Activated gamma-delta T cell treated with Interleukin-2 at 50 U/mL for 16 hours (primary cell): ENCODE measurements around the gene NUDT4.
"Not testable (repeated sequence)": the region's sequence is repeated elsewhere in the genome, so short reads cannot be mapped to it uniquely, and the experiment has no call there.

Source experiments
- DNase-seq: peaks from one replicate; pipeline ENCODE4 v3.0.0-alpha.2; 2020

Gene NUDT4

DNA sequence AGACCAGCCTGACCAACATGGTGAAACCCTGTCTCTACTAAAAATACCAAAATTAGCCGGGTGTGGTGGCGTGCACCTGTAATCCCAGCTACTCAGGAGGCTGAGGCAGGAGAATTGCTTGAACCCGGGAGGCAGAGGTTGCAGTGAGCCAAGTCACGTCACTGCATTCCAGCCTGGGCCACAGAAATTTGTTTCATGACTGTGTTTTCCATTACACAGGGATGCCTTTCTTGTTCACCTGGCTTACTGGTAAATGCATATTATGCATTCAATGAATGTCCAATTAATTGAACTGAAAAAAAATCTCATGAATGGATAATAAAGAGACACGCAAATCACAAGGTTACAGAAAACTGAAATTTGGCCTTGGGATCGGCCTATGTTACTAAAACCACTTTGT is 54.3 kb downstream of the NUDT4 start:
- DNase-seq = not testable (repeated sequence)

DNA sequence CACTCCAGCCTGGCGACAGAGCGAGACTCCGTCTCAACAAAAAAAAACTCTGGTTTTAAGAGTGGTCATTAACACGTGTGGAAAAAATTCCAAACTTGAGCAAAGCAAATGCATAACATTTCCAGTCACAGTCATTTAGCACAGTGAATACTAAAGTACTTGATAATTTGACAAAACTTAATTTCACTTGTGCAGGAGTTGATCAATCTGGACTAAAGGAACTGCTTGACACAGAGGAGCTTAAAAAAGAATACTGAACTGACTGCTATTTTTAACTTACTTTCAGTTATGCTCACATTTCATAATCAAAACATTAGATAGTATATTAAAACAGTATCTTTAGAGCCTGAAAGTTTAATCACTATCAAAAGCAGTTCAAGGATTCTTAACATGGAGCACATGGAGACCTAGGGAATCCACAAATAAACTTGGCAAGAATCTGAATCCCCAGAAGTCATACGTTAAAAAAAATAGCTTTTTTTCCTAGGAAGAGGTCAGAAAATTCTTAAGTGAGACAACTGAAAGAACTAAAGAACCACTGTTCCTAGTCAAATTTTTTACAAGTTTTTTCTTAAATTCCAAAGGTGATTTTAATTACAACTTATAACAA is 56.6 kb downstream of the NUDT4 start:
- DNase-seq = no peak

DNA sequence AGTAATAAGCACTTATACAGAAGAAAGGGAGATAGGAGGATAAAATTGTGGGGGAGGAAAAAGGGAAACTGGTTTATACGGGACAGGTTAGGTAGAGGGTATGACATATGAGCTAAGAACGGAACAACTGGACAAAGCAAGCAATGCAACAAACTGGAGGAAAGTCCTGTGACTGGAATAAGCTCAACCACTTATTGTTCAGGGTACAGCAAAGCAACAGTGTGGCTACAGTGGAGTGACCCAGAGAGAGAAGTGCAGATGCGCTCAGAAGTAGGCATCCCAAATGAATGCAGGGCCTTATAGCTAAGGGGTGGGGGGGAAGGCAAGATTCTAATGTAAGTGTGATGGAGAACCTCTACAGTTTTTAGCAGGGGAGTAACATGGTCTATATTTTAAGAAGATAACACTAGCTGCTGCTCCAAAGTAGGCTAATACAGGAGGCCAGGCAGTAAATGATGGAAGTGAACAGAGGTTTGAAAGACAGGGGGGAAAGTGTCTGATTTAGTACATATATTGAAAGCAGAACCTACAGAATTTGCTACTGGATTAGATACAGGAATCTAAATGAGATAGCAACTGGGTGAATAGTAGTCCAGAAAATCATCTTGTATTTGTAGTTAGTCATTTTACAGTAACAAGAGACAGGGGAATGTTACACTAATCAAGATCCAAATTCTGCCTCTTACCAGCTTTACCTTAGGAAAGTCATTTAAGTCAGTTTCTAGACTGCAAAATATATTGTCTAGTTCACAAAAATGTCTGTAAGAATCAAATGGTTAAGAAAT is 60.7 kb downstream of the NUDT4 start:
- no peak for DNase-seq

DNA sequence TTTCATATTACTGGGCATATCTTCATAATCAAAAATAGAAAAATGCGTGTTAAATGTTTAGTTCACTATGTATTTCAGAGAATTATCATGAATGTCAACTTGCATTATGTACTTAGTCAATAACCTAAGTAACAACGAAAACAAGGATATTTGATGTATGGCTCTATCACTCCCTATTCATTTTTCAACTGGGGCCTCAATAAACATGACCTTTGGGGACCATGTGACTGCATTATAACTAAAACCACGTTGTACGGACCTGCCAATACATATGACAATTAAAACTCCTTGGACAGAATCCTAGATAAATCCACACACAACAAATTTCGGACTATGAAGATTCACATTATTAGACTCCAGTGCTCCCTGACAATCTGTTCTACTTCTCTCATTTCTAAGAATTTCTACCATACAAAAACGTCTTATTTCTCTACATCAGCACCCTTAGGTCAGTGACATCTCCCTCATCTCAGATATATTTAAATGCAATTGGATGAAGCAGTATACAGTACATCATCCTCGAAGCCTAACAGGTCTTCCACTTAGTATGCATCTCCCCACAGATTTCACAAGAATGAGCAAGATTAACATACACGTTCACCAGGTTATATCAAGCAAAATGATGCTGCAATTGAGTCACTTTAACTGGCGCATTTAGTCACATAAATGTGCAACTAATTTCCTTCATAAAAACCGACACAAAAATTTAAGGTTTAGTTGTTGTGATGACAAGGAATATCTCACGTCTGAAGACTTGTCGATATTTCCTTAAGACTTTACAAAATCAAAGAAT is 62.5 kb downstream of the NUDT4 start:
- DNase-seq = no peak

DNA sequence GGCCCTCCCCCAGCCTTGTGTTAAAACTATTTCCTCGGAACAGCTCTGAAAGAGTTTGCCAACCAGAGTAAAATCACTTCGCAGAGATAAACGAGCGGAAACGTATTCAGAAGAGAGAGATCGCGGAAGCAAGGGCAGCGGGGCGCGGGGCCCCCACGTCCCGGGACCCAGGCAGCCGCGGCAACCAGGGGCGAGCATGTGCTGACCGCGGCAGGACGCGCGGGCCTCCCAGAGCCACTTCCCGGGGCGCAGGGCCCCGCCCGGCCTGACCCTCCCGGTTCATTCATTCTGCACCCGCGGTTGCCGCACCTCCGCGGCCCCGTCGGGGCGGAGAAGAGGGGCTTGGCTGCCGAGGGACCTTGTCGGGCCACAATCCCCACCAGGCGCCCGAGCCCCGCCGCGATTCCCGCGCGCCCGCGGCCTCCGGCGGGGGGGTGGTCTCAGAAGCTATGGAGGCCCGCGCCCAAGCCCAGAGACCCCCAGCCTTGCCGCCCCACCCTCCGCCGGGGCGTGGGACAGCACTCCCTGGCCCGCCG is 63.4 kb downstream of the NUDT4 start:
- peak; percentile 33 for DNase-seq

DNA sequence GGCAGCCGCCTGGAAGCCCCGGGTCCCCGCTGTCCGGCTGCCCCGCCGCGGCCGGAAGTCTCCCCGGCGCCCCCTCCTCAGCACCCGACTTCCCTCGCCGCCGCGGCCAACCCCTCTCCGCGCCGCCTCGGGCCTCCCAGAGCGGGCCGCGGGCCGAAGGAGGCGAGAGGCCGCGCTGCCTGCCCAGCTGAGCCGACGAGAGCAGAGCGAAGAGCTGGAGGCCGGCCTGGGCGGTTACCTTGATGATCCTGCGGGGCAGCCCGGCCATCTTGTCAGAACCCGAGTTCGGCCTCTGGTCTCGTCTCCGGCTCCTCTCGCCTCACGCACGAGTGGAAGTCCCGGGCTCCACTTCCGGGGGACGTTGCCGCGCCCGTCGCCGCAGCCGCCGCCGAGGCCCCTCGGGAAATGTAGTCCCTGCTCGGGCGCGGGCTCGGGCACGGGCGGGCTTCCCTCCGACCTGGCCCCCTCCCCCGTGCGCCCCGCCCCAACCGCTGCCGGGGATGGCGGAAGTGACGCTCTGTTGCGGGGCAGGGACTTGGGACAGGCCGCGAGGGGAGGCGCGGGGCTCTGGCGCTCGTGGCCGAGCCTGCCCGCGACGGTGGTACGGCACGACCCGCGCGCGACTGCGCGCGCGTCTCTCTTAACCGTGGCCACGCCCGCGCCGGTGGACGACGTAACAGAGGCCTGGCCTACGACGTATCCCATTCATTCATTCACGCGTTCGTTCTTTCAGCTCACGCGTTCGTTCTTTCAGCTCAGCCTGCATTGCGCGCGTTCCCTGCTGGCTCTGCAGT is 64.1 kb downstream of the NUDT4 start, which contains the start of gene UBE2N:
TSS of gene UBE2N (minus strand) at position 331 of the 794 bp plus-strand sequence. CDS start at position 268, 63 bp downstream.
- peak; percentile 94 for DNase-seq

DNA sequence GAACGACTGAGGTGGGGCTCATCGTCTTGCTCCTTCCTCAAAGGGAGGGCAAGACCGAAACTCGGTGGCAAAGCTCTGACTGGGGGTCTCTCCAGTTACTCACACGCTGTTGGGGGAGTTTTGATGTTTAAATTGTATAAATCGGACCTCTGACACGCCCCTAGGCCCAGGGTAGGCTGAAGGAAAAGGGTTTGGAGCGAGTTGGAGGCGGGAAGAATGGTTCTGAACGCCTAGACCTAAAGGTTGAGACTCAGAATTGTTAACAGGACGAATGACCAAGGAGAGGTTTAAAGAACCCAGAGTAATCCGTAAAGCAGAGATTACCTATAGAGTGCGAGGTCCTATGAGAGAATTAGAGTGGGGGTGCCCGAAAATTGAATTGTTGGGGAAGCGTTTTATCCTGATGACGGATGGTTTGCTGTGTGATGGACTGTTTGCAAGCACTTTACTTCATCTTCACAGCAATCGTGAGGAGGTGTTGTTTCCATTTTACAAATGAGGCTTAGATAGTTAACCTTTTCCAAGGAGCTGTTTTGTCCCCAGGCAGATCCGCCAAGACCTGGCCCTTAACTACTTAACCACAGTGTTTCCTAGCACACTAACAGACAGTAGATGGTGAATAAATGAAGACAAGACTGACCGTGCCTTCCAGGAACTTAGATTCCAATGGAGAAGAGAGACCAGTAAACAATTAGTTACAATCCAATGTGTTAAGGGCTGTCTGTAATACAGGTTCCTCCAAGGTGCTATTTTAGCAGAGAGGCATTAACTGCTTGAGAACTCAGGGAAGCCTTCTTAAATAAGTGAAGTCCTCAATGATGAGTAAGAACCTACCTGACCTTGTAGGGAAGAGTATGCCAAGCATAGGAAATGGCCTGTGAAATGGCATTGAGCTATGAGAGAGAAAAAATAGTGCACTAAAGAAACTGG is 65.0 kb downstream of the NUDT4 start:
- DNase-seq = no peak

DNA sequence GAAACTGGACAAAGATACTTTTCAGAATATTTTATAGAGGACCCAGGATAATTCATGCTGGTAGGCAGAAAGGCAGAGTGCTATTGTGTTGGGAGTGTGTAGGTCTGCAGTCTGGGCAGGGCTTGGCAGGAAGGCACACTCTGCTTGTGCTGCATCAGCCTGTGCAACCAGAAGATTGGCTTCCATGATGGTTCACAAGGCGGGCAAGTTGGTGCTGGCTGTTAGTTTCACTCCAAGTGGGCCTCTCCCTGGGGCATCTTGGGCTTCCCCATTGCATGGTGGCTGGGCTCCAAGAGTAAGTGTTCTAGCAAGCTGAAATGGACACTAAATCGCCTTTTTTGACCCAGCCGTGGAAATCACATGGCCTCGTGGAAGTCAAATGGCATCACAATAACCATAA is 65.9 kb downstream of the NUDT4 start:
- DNase-seq = no peak

DNA sequence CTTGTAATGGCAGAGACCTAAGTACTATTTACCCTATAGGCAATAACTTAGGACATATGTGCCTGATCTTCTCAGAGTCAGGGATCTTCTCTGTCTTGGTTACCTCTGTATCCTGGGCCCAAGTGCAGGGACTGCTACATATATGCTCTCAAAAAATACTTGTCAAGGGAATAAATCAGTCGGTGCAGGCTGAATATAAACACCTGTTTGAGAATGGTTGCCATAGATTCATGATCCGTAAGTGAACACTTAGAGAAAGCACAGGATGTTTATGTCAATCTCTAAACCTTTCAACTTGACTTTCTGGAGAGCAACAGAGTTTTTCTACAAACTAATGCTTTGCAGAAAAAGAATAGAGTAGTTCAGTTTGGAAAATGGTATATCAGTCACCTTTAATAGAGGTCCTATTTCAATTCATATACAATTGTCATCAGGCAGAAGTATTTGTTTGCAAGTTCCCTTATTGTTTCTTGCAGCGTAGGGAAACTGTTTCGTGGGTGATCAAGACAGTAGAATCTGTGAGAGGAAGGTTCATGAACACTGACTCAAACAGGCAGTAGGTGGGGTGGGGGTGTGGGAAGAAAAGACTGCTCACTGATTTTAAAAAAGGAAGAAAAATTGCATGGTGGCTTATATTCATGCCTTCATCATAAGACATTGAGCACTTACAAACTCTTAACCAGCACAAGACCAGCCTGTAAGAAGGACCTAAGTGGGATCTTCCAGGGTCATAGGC is 70.0 kb downstream of the NUDT4 start:
- DNase-seq = no peak

DNA sequence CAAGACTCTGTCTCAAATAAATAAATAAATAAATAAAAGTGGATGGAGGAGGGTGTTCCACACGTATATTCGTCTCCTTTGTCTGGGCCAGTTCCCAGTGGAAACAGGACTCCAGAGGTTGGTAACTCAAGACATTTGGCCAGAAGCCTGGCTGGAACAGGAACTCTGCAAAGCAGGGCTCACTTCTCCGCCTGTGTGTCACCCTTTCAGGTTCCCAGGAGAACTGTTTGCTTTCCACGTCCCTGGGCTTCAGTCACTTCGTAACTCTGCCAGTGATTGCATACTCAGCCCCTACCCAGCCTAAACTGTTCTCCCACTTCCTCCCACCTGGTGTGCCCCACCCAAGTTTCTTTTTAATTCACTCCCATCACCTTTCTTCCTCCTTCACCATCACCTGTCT is 71.1 kb downstream of the NUDT4 start:
- no peak for DNase-seq

DNA sequence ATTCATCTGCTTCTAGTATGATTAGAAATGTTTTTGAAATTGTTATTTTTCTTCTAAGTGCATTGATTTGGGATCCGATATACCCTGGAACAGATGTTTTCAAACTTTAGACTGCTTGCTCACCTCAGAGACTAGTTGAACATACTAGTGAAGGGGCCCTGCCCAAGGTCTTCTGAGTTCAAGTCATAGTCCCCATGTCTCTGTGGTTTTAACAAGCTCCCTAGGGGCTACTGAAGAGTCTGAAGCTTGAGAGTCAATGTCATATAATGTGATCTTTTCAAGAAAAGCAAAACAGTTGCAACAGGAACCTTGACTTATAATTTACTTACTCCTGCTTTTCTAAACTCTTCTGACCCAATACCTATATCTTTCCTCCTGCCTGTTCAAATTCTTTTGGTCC is 71.6 kb downstream of the NUDT4 start:
- no peak for DNase-seq

DNA sequence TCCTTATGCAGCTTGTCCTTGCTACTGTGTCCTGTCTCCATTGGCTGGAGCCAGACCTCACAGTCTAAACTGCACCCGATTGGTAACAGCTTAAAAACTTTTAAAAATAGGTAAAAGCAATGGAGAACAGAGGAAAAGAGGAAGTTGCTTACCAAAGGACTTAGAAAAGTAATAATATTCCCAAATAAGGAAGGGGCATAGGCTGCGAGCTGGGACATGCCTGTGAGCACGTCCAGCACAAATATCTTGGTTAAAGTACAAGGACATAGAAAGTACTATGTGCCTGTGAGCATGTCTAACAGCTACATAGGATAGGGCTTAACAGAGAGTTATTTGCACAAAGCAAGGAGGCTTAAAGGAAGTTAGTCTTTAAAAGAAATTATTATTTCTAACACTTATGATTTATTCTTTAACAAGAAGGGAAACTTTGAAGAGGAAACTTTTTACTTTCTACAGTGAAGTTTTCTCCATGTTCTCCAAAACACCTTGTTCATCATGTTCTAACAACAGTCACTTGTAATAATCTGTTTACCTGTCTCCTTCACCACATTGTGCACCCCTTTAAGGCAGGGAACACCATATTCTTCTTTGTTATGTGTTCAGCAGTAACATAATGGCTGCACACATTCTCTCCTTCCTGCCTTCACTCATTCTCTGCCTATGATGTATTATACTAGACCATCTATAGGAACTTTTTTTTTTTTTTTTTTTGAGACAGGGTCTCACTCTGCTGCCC is 73.9 kb downstream of the NUDT4 start:
- no peak for DNase-seq

DNA sequence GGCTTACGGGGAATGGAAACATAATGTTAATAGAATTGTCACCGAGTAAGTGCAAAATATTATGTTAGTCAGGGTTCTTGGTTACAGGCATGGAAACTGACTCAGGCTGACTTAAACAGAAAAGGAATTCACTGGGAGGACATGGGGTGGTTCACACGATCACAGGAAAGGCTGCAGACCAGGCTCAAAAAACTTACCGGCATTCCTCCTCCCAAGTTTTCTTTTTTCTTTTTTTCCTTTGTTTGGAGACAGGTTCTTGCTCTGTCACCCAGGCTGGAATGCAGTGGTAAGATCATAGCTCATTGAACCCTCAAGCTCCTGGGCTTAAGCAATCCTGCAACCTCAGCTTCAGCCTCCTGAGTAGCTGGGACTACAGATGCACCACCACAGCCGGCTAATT is 75.9 kb downstream of the NUDT4 start:
- no peak for DNase-seq

DNA sequence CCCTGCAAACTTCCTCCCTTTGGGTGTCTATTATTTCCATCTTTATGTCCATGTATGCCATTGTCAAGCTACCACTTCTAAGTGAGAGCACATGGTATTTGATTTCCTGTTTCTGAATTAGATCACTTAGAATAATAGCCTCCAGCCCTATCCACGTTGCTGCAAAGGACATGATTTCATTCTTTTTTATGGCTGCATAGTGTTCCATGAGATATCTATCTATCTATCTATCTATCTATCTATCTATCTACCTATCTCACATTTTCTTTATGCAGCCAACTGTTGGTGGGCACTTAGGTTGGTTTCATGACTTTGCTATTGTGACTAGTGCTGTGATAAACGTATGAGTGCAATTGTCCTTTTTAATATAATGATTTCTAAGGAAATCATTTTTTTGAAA is 78.4 kb downstream of the NUDT4 start:
- DNase-seq = no peak
